Measurements from ENCODE around the gene FRMD4B.

GRCh38 chr3:69172058-69172457, 213.8 kb downstream of the FRMD4B start:
- TF ChIP-seq CTCF (IDR thresholded peaks at IDR 0.05) (no peak), EZH2 (IDR thresholded peaks at IDR 0.05) (no peak)

All from neural progenitor cell (in vitro differentiated cells).